DOHH2 (cell line): ENCODE data around the gene STRAP.

Source experiments
- H3F3A ChIP-seq: fragments of 200-600 bp; sonication (generic), shearing (Covaris generic); 2 replicates; pipeline ENCODE4 v1.6.0; 2016; ENCODE audit warnings: antibody characterized with exemption, mild to moderate bottlenecking; ENCODE audit not compliant: control insufficient read depth, insufficient read depth
- H3K27ac ChIP-seq: fragments of 200-600 bp; sonication (generic); 2 replicates; pipeline ENCODE4 v1.5.1; 2014; ENCODE audit warnings: low read depth, mild to moderate bottlenecking, low read length, moderate library complexity
- H3K27me3 ChIP-seq: fragments of 200-600 bp; sonication (generic); 2 replicates; pipeline ENCODE4 v1.6.1; 2014; ENCODE audit warnings: mild to moderate bottlenecking, low read length, mixed read lengths; ENCODE audit not compliant: control insufficient read depth
- H3K36me3 ChIP-seq: fragments of 200-600 bp; sonication (generic); 2 replicates; pipeline ENCODE4 v1.6.1; 2014; ENCODE audit warnings: mild to moderate bottlenecking, low read length, moderate library complexity, mixed read lengths; ENCODE audit not compliant: control insufficient read depth
- H3K4me1 ChIP-seq: fragments of 200-600 bp; sonication (generic); 2 replicates; pipeline ENCODE4 v1.6.1; 2014; ENCODE audit warnings: mild to moderate bottlenecking, low read length, mixed read lengths; ENCODE audit not compliant: control insufficient read depth
- H3K4me2 ChIP-seq: fragments of 200-600 bp; sonication (generic); 2 replicates; pipeline ENCODE4 v1.6.0; 2014; ENCODE audit warnings: mild to moderate bottlenecking, low read length, moderate library complexity
- H3K4me3 ChIP-seq: fragments of 200-600 bp; sonication (generic); 2 replicates; pipeline ENCODE4 v1.5.1; 2014; ENCODE audit warnings: mild to moderate bottlenecking, low read length, mixed read lengths
- H3K79me2 ChIP-seq: fragments of 200-600 bp; sonication (generic); 2 replicates; pipeline ENCODE4 v1.6.1; 2014; ENCODE audit warnings: mild to moderate bottlenecking, low read length, mixed read lengths; ENCODE audit not compliant: control insufficient read depth
- H3K9me2 ChIP-seq: fragments of 200-600 bp; sonication (generic); replicated peaks from 2 replicates; pipeline ENCODE4 v1.6.1; 2014; ENCODE audit warnings: mild to moderate bottlenecking, low read length, mixed read lengths; ENCODE audit not compliant: control insufficient read depth
- H3K9me3 ChIP-seq: fragments of 200-600 bp; sonication (generic); 2 replicates; pipeline ENCODE4 v1.6.1; 2014; ENCODE audit warnings: antibody characterized with exemption, low read length, mixed read lengths; ENCODE audit not compliant: control insufficient read depth, insufficient read depth
- H4K20me1 ChIP-seq: fragments of 200-600 bp; sonication (generic); 2 replicates; pipeline ENCODE4 v1.6.0; 2014; ENCODE audit warnings: low read depth, mild to moderate bottlenecking, antibody characterized with exemption, low read length, moderate library complexity; ENCODE audit not compliant: control insufficient read depth, insufficient read depth
- EZH2phosphoT487 ChIP-seq: fragments of 200-600 bp; sonication (generic); IDR thresholded peaks from 2 replicates; pipeline ENCODE4 v1.6.1; 2017; ENCODE audit warnings: borderline replicate concordance, mild to moderate bottlenecking, antibody characterized with exemption, low read length, moderate library complexity, mixed read lengths
- TF ChIP-seq, protein P1 (sequence below): fragments of 200-600 bp; sonication (generic); IDR thresholded peaks from one replicate; pipeline ENCODE4 v1.5.1; 2014; ENCODE audit warnings: antibody characterized with exemption, mild to moderate bottlenecking, low read depth, low read length; ENCODE audit not compliant: poor library complexity, severe bottlenecking

Gene STRAP

DNA sequence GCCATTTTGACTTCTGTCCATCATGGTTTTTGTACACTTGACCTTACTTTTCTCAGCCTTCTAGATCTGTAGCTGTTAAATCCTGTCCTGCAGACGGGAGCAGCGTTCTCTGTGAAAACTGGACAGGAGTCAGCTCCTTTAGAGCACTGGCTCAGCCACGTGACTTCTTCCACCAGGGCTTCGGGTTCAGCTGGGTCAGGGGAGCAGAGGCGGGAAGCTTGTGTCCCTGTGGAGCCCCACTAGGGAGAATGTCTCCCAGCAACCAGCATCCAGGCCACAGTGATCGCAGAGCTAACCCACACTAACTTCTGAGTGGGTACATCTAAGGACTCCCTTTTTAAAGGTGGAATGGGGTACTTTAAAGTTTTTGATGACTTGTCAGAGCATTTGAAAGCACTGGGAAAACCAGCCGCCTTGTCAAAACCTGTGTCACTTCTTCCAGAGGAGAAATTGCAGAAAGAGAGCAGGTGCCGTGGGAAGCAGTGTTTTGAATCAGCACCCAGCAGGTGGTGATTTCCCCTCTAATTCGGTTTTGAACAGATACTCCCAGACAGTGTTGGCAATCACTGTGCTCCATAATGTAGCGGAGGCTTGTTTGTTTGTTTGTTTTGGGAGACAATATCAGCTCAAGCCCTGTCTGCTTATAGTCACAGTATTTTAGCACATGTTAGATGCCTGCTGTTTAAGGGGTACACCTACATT is 46.8 kb downstream of the STRAP start:
- no peak overlapping the region for H3K4me3 ChIP-seq
- H3K4me1 ChIP-seq, result peaks cover 14% of the 10 kb centered on the region
- H3K36me3 ChIP-seq, result no peaks in the 10 kb centered on the region
- peaks cover 25% of the 10 kb centered on the region for H3K79me2 ChIP-seq
- H3K27ac ChIP-seq, result no peak overlapping the region
- no peaks in the 10 kb centered on the region for H3K9me3 ChIP-seq
- no peak overlapping the region for H3K4me2 ChIP-seq
- H3K9me2 ChIP-seq, result no peaks in the 10 kb centered on the region
- no peaks in the 10 kb centered on the region for H4K20me1 ChIP-seq
- TF ChIP-seq, protein P1, sequence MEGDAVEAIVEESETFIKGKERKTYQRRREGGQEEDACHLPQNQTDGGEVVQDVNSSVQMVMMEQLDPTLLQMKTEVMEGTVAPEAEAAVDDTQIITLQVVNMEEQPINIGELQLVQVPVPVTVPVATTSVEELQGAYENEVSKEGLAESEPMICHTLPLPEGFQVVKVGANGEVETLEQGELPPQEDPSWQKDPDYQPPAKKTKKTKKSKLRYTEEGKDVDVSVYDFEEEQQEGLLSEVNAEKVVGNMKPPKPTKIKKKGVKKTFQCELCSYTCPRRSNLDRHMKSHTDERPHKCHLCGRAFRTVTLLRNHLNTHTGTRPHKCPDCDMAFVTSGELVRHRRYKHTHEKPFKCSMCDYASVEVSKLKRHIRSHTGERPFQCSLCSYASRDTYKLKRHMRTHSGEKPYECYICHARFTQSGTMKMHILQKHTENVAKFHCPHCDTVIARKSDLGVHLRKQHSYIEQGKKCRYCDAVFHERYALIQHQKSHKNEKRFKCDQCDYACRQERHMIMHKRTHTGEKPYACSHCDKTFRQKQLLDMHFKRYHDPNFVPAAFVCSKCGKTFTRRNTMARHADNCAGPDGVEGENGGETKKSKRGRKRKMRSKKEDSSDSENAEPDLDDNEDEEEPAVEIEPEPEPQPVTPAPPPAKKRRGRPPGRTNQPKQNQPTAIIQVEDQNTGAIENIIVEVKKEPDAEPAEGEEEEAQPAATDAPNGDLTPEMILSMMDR, result no peak
- TF ChIP-seq EZH2phosphoT487, result no peak
- no peaks in the 10 kb centered on the region for H3K27me3 ChIP-seq
- H3F3A ChIP-seq, result peaks cover 4% of the 10 kb centered on the region; the same call in 1 of the 2 replicates

DNA sequence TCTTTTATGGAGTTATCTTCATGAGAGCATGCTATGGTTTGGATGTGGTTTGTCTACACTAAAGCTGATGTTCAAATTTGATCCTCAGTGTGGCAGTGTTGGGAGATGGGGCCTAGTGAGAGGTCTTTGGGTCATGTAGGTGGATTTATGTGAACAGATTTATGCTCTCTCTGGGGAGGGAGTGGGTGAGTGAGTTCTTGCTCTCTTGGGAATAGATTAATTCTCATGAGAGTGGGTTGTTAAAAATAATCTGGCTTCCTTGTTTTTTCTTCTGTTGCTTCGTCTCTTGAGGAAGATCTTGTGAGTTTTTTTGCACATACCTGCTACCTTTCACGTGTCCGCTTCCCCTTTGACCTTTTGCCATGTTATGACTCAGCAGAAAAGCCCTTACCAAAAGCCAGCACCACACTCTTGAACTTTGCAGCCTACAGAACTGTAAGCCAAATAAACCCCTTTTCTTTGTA is 49.4 kb downstream of the STRAP start:
- no peaks in the 10 kb centered on the region for H3K9me2 ChIP-seq
- no peaks in the 10 kb centered on the region for H3K36me3 ChIP-seq
- peaks cover 14% of the 10 kb centered on the region for H3K4me1 ChIP-seq
- no peak for TF ChIP-seq EZH2phosphoT487
- TF ChIP-seq, protein P1, result peak; percentile 49
- H3F3A ChIP-seq, result peaks cover 4% of the 10 kb centered on the region; the same call in 1 of the 2 replicates
- no peaks in the 10 kb centered on the region for H4K20me1 ChIP-seq
- no peak overlapping the region for H3K4me3 ChIP-seq
- no peaks in the 10 kb centered on the region for H3K9me3 ChIP-seq
- H3K27ac ChIP-seq, result no peak overlapping the region
- H3K4me2 ChIP-seq, result peak overlapping the region; percentile 8
- peaks cover 20% of the 10 kb centered on the region for H3K79me2 ChIP-seq
- H3K27me3 ChIP-seq, result no peaks in the 10 kb centered on the region

DNA sequence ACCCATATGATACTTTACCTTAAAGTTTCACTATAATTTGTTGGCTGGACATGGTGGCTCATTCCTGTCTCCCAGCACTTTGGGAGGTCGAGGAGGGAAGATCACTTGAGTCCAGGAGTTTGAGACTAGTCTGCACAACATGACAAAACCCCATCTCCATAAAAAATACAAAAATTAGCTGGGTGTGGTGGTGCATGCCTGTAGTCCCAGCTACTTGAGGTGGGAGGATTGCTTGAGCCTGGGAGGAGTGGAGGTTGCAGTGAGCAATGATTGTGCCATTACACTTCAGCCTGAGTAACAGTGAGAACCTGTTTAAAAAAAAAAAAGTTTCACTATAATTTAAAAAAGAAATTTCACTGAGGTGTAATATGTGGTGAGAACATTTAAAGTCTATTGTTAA is 50.1 kb downstream of the STRAP start:
- Histone ChIP-seq H3F3A (peaks cover 4% of the 10 kb centered on the region; the same call in 1 of the 2 replicates), H3K79me2 (peaks cover 24% of the 10 kb centered on the region), H3K27me3 (no peaks in the 10 kb centered on the region), H3K4me2 (no peak overlapping the region), H3K4me1 (peaks cover 15% of the 10 kb centered on the region), H3K4me3 (no peak overlapping the region), H3K27ac (no peak overlapping the region), H3K9me2 (no peaks in the 10 kb centered on the region), H3K36me3 (no peaks in the 10 kb centered on the region), H3K9me3 (no peaks in the 10 kb centered on the region), H4K20me1 (no peaks in the 10 kb centered on the region)
- TF ChIP-seq, protein P1, result no peak
- TF ChIP-seq EZH2phosphoT487, result no peak
